A549 (cell line): ENCODE measurements around the gene CUL1.

Source experiments
- BCL3 ChIP-seq: fragments of >200 bp; sonication (Bioruptor Twin); formaldehyde crosslinking; IDR thresholded peaks from 3 replicates; pipeline ENCODE4 v1.6.1; 2016
- BHLHE40 ChIP-seq: IDR thresholded peaks from 2 replicates; pipeline ENCODE4 v1.6.1; 2012; ENCODE audit warnings: low read depth, low read length, inconsistent platforms
- CTCF ChIP-seq: fragments of >200 bp; sonication (Bioruptor Twin); formaldehyde crosslinking; IDR thresholded peaks from 3 replicates; pipeline ENCODE4 v1.5.1; 2016
- POLR2A ChIP-seq: IDR thresholded peaks from 2 replicates; pipeline ENCODE4 v1.6.1; 2012; ENCODE audit warnings: mild to moderate bottlenecking, low read length
- POLR2AphosphoS2 ChIP-seq: conservative IDR thresholded peaks from 2 replicates; pipeline ENCODE4 v1.6.1; 2012; ENCODE audit warnings: low read length, improper control_type of control experiment, inconsistent platforms
- RAD21 ChIP-seq, 2 experiments: fragments of >200 bp in 1 of 2; sonication (Bioruptor Twin) in 1 of 2; formaldehyde crosslinking in 1 of 2; IDR thresholded peaks in 1 of 2; conservative IDR thresholded peaks in 1 of 2; 2 replicates in 1 of 2; 3 replicates in 1 of 2; pipeline ENCODE4 v1.6.1; 2012 to 2018; ENCODE audit warnings: inconsistent platforms in 1 of 2
- SMC3 ChIP-seq: fragments of >200 bp; sonication (Bioruptor Twin); formaldehyde crosslinking; IDR thresholded peaks from 3 replicates; pipeline ENCODE4 v1.6.1; 2018; ENCODE audit warnings: inconsistent platforms
- TP53 ChIP-seq: fragments of 250-450 bp; sonication (Bioruptor Pico); IDR thresholded peaks from 2 replicates; pipeline ENCODE4 v1.5.0; 2021; ENCODE audit warnings: mild to moderate bottlenecking, moderate library complexity

- no peak for TF ChIP-seq CTCF
- TF ChIP-seq BHLHE40: no peak
- TF ChIP-seq SMC3: no peak
- no peak for TF ChIP-seq TP53 (CRISPR knock-in tag)
- TF ChIP-seq POLR2AphosphoS2: no peak
- TF ChIP-seq POLR2A: no peak
- TF ChIP-seq RAD21 (conservative IDR thresholded peaks at IDR 0.05 in 1 of 2, IDR thresholded peaks at IDR 0.05 in 1 of 2): no peak
- no peak for TF ChIP-seq BCL3
Measured at GRCh38 chr7:148723166-148723559, 24.5 kb downstream of the CUL1 start.
